Brain microvascular endothelial cell (primary cell): ENCODE results near the gene SLC14A1.

Experiments
- DNase-seq: peaks from one replicate; pipeline ENCODE4 v3.0.0-alpha.2; 2020
- H3K27ac ChIP-seq: fragments of 250-450 bp; sonication (Bioruptor Pico); 2 replicates; pipeline ENCODE4 v1.5.1; 2020; ENCODE audit warnings: mild to moderate bottlenecking, moderate library complexity
- H3K27me3 ChIP-seq: fragments of 250-450 bp; sonication (Bioruptor Pico); replicated peaks from 2 replicates; pipeline ENCODE4 v1.5.1; 2020; ENCODE audit warnings: mild to moderate bottlenecking
- H3K36me3 ChIP-seq: fragments of 250-450 bp; sonication (Bioruptor Pico); replicated peaks from 2 replicates; pipeline ENCODE4 v1.5.1; 2020; ENCODE audit warnings: mild to moderate bottlenecking
- H3K4me3 ChIP-seq: 2 replicates; pipeline ENCODE4 v1.5.1; 2011; ENCODE audit warnings: low read depth, mild to moderate bottlenecking, control low read depth, low read length, moderate library complexity
- in situ Hi-C: cut with HindIII; loops from 2 replicates; pipeline ENCODE4 v1.10.0; 2017; ENCODE audit warnings: low sequenced_read_pairs, low pct_ligation_motif_present
- TF ChIP-seq, protein P1 (sequence below): IDR thresholded peaks from 2 replicates; pipeline ENCODE4 v1.5.1; 2011; ENCODE audit warnings: low read depth, mild to moderate bottlenecking, moderate library complexity, low read length, control low read depth, inconsistent platforms; ENCODE audit errors: missing control alignments

The SLC14A1 gene

DNA sequence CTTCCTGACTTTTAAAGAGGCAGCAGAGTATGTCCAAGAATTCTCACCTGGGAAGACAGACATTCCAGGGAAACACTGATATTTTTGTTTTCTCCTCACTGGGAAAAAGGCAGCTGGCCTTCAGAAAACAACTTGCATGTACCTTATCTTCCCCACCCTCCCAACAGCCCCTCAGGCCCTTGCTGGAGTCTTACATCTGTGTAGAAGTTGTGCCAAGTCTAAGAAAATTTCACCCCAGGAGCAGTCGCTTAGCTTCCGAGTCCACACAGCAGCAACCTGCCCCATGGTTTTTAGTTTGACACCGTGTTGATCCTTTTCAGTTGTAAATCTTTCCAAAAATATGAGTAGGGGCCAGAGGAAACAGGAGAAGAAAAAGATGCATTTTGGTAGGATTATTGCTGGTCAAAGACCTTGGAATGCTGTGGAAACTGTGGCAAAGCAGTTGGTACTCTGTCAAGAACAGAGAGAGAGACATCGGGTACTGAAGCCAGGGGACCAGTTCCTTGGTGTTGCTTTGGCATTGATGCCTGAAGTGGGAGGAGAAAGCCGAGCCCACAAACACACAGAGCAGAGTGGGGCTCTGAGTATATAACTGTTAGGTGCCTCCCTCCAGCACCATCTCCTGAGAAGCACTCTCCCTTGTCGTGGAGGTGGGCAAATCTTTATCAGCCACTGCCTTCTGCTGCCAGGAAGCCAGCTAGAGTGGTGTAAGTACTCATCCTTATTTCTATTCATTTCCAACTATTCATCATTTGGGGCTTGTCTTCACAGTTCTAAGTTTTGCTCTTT, at the start of gene SLC14A1:
Gene SLC14A1, plus strand, starts transcription at position 615 of the 789 bp plus-strand sequence. CDS start 6,140 bp downstream, outside the sequence.
- TF ChIP-seq, protein P1, sequence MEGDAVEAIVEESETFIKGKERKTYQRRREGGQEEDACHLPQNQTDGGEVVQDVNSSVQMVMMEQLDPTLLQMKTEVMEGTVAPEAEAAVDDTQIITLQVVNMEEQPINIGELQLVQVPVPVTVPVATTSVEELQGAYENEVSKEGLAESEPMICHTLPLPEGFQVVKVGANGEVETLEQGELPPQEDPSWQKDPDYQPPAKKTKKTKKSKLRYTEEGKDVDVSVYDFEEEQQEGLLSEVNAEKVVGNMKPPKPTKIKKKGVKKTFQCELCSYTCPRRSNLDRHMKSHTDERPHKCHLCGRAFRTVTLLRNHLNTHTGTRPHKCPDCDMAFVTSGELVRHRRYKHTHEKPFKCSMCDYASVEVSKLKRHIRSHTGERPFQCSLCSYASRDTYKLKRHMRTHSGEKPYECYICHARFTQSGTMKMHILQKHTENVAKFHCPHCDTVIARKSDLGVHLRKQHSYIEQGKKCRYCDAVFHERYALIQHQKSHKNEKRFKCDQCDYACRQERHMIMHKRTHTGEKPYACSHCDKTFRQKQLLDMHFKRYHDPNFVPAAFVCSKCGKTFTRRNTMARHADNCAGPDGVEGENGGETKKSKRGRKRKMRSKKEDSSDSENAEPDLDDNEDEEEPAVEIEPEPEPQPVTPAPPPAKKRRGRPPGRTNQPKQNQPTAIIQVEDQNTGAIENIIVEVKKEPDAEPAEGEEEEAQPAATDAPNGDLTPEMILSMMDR, result no peak
- Histone ChIP-seq H3K27me3 (no peaks in the 10 kb centered on the region), H3K4me3 (no peak within 1 kb of the TSS), H3K36me3 (no peaks in the 10 kb centered on the region), H3K27ac (no peak within 1 kb of the TSS)
- in situ Hi-C loops, result no loop called here
- no peak for DNase-seq

DNA sequence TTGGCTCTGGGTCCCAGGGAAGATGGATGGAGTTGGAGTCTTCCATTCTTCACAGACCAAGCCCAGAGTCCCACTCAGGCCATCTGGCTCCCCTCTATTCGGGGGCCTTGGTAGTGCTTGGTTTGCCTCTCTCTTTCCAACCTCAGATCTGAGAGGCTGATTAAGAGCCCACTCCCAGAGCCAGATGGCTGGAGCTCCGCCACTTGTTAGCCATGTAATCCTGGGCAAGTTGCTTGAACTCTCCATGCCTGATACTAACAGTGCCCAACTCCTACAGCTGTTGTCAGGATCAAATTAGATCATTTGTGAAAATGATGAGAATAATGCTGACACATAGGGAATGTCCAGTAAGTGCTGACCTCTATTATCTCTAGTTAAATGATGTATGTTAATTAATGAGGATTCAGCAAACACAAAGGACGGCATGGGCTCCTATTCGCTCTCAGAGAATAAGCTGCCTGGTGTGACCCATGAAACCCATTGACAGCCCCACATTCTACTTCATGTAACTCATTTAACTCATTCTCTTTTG, 46.6 kb upstream of the SLC14A1 start:
- no peak for DNase-seq
- no peaks in the 10 kb centered on the region for H3K27me3 ChIP-seq
- H3K27ac ChIP-seq, result no peak overlapping the region
- H3K36me3 ChIP-seq, result no peaks in the 10 kb centered on the region
- TF ChIP-seq, protein P1, result no peak
- in situ Hi-C loops, result no loop called here
- H3K4me3 ChIP-seq, result no peak overlapping the region

DNA sequence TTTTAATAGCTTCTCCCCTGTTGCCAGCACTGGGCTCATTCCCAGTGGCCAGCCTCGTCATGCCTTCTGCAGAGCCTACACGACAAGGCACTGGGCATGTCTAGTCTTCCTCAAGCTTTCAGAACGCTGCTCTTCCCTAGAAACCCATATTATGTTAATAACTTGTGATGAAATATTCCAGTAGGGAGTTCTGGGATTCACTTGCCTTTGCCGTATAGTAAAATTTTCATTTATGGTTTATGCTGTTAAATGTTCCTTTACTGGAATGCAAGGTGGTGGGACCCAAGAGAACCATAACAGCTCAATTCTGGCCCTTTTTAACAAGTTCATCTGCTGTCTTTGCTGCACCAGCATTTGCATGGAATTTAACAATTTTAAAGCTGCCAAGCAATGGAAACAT, 45.5 kb upstream of the SLC14A1 start:
- no peak for DNase-seq
- Histone ChIP-seq H3K36me3 (no peaks in the 10 kb centered on the region), H3K4me3 (no peak overlapping the region), H3K27me3 (no peaks in the 10 kb centered on the region), H3K27ac (no peak overlapping the region)
- TF ChIP-seq, protein P1, result no peak
- in situ Hi-C loops, result no loop called here

DNA sequence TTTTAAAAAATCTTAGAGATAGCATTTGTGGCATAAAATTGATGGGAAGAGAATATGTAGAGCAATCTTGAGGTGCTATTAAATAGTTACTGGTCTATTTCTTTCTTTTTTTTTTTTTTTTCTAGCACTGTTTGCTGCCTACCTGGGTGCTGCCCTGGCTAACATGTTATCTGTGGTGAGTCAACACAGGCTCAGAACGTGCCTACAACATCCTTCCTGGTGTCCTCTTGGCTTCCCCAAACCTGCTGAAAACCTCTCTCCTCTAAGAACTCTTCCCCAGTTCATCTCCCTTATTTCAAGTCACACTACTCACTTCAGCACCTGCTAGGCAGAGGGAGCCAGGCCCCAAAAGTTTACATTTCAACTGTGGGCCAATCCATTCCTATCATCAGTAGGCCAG, 45.1 kb upstream of the SLC14A1 start:
- in situ Hi-C loops, result no loop called here

DNA sequence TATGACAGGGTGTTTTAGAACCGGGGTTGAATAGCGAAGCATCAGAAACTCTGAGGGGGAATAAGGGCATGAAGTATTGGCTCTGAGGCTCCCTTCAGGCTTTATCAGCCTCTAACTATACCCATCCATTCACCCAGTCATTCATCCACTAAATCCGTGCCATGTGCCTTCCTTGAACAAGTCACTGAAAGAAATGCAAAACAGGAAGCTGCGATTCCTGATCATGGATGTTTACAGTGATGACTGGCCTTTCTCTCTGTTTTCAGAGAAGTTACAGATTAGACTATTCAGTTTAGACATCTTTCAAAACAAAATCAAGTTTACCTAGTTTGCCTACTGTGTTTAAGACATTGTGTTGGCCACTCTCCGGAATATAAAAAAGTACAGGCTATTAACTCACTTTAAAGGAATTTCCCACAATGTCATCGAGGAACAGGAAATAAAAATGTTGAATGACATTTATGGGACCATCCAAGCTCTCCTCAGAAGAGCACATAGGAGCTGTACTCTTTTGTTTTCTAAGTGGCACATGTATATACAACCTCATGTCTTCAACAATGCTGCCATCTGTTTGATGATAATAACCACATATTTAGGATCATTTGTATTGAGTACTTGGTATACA, 43.8 kb upstream of the SLC14A1 start:
- Histone ChIP-seq H3K4me3 (no peak overlapping the region), H3K36me3 (no peaks in the 10 kb centered on the region), H3K27ac (no peak overlapping the region), H3K27me3 (no peaks in the 10 kb centered on the region)
- in situ Hi-C loops, result no loop called here
- TF ChIP-seq, protein P1, result no peak
- DNase-seq, result no peak

More for the DNA sequence above, 45.1 kb upstream of the SLC14A1 start:
- no peak for DNase-seq
- Histone ChIP-seq H3K36me3 (no peaks in the 10 kb centered on the region), H3K27ac (no peak overlapping the region), H3K27me3 (no peaks in the 10 kb centered on the region), H3K4me3 (no peak overlapping the region)
- TF ChIP-seq, protein P1, result no peak
